G401 (cell line): ENCODE data around the gene HES6. TPM values are rescaled to one million over a fixed set of nuclear protein-coding genes. Genes with fewer than 3 reads are reported as not detected.

Source experiments
- DNase-seq: peaks from one replicate; pipeline ENCODE4 v3.0.0-alpha.2; 2015; ENCODE audit warnings: low spot score
- in situ Hi-C: cut with HindIII; loops from 2 replicates; pipeline ENCODE4 v1.10.0; 2016; ENCODE audit warnings: low sequenced_read_pairs, mixed read lengths
- total RNA-seq: library from RNA; depleted of rRNA; stranded (reverse); fragments of >200 nt; shearing (Covaris generic); gene quantifications from 2 replicates; pipeline ENCODE4 v1.2.3, GENCODE V29; 2014; rRNA removed

Gene HES6
- total RNA-seq, 1 experiment from 2014 or later, result 56.0 TPM

- no peak for DNase-seq
- in situ Hi-C loops, result no loop called here
Observed at GRCh38 chr2:238224356-238225035, 15.3 kb downstream of the HES6 start.

DNA sequence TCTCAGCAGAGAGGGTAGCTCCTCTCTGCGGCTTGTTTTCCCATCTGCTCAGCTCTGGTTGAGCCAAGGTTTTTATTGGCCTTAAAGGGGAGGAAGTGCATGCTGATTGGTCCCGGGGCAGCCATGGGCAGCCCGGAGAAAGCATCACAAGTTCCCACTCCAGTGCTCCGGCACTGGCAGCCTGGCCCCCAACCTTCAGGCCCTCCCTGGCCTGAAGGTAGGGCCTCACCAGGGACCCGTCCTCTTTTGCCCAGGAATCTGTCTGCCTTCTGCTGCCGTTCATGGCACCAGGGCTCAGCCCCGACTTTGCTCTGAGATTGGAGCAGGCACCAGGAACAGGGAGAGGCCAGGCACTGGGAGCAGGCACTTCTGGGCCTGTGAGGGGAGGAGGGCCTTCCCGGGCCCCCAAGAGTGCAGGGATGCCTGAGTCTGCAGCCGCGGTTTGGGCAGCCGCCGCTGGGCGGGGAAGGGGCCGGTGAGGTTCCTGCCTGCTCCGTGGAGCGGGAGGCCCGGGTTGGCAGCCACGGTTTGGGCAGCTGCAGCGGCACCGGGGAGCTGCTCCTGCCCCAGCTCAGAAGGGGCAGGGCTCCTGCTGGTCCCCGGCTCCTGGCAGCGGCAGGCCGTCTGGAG is 18.8 kb downstream of the HES6 start:
- DNase-seq, result peak; percentile 97

GRCh38 chr2:238220274-238220891 is 19.5 kb downstream of the HES6 start:
- no peak for DNase-seq
- in situ Hi-C loops, result no loop called here

More for the DNA sequence above, 18.8 kb downstream of the HES6 start:
- in situ Hi-C loops, result no loop called here

GRCh38 chr2:238216651-238217184 is 23.1 kb downstream of the HES6 start:
- in situ Hi-C loops, result no loop called here
- peak; percentile 59 for DNase-seq

DNA sequence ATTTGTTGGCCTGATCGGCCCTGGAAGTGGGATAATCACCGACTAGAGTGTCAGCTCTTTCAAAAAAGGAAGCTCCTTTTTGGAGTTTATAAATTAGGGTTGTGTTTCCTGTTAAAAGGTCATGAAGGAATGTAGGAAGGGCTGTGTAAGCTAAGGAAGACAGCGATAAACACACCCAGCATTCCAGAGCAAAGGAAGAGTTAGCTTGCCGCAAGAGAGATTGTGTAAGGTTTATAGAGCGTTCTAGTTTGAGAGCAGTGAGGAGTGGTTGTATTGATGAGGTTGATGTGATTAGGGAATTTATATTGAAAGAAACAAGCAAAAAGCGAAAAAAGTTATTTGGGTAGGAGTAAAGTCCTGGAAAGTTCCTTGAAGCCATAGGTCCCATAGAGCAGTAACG is 32.8 kb downstream of the HES6 start:
- in situ Hi-C loops, result no loop called here
- DNase-seq, result no peak

DNA sequence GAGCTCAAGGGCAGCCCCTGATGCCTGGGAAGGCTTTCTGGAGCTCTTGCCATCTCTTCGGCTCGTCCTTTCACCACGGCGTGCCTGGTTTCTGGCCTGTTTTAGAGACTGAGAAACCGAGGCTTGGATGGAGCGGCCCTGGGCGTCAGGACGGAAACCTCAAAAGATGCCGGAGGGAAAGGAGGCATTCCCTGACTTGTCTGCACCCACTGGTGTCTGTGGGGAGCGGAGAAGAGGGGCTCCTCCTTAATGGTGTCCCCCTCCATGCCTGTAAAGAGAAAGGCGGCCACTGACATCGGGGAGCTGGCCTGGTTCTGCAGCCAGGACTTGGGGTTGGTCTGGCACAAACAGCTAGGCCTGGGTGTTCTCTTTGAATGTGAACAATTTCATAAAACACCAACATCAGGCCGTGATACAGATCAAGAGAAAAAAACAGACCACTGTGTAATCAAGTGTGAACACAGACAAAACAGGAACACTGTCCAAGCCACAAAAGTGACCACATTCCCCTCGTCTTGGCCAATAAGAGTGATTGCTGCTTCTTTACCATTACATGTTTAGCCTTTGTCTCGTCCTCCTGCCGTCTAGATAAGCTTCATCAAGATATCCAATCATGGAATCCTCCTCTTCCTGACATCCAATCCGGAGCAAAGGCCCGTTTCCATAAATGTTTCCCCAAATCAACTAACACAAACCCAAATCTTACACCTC is 35.7 kb downstream of the HES6 start:
- no peak for DNase-seq
- in situ Hi-C loops, result no loop called here

DNA sequence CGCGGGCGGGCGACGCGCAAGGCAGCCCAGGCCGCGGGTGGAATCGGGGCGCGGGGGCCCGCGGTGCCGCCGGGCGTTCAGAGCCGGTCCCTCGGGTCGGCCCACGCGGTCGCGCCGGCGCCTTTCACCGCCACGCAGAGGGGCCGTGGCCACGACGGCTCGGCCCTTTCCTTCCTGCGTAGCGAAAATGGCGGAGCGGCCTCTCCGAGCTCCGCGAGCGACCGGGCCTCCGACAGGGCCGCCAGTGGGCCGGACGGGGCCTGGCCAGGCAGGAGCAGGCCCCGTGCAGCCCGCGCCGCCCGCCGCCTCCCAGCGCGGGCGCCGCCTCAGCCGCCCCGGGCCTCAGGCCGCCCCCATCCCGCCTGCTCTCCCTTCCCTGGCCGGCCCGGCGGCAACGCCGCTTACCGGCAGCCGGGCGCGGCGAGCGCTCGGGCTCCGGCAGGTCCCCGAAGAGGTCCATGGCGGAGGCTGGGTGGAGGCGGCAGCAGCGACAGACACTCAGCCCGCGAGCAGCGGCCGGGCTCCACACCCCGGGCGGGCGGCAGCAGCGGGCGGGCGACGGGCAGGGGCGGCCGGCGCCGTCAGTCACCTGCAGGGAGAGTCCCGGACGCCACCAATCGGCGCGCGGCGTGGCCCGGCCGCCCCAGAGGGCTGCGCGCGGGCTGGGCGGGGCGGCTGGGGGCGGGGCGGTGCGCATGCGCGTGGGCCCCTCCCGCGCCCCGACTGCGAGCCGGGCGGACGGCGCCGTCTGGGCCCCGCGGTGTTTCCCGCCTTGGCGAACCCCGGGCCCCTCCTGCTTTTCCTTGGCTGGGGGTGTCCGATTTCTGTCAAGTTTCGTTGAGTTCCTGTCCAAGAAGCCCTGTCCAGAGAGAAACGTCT is 36.5 kb downstream of the HES6 start, which contains the start of gene ILKAP:
ILKAP (minus strand) TSS at position 602 of the 879 bp plus-strand sequence; CDS start at position 460, 142 bp downstream.
- DNase-seq, result peak; percentile 83
- in situ Hi-C loops, result no loop called here

DNA sequence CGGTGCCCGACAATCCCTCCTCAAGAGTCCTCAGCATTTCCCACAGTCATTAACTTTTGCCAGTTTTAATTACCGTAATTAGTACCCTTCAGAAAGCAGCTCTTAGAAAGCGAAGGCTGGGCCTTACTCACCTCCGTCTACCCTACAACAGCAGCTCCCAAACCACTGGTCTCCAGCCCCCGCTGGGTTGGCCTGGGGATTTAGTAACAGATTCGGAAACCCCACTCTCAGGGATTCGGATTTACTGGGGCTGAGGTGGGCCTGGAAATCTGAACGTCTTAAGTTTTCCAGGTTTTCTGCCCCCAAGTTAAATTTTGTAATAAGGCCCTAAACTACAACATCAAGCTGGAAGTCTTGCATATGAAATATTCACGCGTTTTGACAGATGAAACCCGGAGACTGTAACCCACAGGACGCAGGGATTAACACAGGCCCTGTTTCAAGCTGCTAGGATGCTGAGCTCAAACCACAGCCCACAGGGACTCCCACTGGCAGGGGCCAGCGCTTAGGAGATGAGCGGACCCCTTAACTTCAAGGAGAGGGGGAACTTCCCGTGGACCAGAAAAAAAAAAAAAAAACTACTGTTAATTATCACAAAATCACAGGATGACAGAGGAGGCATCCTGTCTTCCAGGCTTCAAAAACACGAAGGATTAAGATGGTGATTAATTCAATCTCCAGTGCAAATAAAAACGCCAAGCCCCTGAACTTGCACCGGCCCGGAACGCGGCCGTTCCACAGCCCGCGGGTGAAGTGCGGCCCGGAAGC is 37.3 kb downstream of the HES6 start:
- in situ Hi-C loops, result no loop called here
- DNase-seq, result no peak

GRCh38 chr2:238190445-238190844 is 49.4 kb downstream of the HES6 start:
- in situ Hi-C loops, result no loop called here
- no peak for DNase-seq

Other genes starting within 250 kb of the HES6 start
- gene SCLY, start 179.0 kb downstream of the HES6 start, total RNA-seq, result 42.8 and 52.0 TPM in 2 replicates
- gene ESPNL, start 139.7 kb downstream of the HES6 start, total RNA-seq, result 6.8 and 19.3 TPM in 2 replicates
- gene KLHL30, start 101.4 kb downstream of the HES6 start, total RNA-seq, result 0.07 TPM in 1 of 2 replicates, not detected in the other
- 5.1 and 9.4 TPM in 2 replicates for gene ERFE, start 81.1 kb downstream of the HES6 start, total RNA-seq
- 65.1 and 71.4 TPM in 2 replicates for gene ILKAP, start 36.3 kb downstream of the HES6 start, total RNA-seq
- 0.86 and 4.3 TPM in 2 replicates for gene PER2, start 48.6 kb upstream of the HES6 start, total RNA-seq
- 11.5 and 20.9 TPM in 2 replicates for gene TRAF3IP1, start 80.5 kb upstream of the HES6 start, total RNA-seq
- gene ASB1, start 186.9 kb upstream of the HES6 start, total RNA-seq, result 27.7 and 41.5 TPM in 2 replicates